HG03060 (cell line): ENCODE measurements around the gene BMPR1A.

Source experiments
- ATAC-seq: cut with Tn5 transposase; IDR thresholded peaks from one replicate; pipeline ENCODE4 v1.9.1; 2021; ENCODE audit warnings: low read depth, moderate number of reproducible peaks; ENCODE audit not compliant: unreplicated experiment

BMPR1A gene

DNA sequence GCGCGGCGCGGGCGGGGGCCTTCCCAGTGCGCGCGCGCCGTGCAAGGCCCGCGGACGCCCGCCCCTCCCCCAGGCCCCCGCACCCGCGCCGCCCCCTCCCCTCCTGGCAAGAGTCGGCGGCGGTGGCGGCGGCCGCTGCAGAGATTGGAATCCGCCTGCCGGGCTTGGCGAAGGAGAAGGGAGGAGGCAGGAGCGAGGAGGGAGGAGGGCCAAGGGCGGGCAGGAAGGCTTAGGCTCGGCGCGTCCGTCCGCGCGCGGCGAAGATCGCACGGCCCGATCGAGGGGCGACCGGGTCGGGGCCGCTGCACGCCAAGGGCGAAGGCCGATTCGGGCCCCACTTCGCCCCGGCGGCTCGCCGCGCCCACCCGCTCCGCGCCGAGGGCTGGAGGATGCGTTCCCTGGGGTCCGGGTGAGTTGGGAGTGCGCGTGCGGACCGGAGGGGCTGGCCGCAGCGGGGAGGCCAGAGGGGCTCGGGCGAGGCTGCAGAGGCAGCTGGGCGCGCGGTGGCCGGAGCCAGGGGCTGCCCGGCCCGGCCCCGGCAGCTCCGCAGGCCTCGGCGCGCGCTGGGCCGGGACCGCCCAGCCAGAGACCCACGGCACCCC is at the start of gene BMPR1A:
BMPR1A (plus strand) TSS at position 109 of the 602 bp plus-strand sequence. CDS start 119,400 bp downstream, outside the sequence.
- ATAC-seq, result peak; percentile 13

DNA sequence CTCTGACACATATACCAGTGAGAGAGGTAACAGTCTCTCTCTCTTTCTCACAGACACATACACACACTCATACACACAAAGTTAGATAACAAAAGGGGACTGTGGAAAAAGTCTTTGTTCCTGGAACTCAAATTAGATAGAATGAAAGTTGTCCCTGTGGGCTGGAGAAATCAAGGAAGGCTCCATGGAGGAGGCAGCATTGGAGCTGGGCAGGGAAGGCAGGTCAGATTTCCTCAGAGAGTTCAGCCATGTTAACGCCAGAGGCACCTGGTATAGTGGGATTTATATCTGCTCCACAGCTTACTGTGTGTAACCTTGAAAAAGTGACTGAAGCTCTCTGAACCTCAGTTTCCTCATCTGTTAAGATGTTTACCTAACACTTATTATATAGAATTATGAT is 49.4 kb upstream of the BMPR1A start:
- ATAC-seq, result no peak

DNA sequence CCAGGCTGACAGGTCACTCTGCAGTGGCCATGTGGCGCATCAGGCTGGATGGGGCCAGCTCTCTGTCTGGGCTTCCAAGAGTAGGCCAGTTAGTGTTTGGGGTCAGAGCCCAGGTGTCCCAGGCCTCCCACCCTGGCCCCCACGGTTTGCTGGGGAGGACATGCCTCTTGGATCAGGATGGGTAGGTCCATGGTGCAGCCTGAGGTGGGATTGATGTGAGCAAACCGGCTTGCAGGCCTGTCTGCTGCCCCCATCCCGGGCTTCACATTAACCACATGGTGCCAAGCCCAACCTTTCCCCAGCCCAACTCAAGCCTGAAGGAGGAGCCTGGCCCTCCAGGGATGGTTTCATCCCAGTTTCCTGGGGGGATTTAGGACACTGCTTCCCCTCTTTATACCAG is 48.9 kb upstream of the BMPR1A start:
- no peak for ATAC-seq

DNA sequence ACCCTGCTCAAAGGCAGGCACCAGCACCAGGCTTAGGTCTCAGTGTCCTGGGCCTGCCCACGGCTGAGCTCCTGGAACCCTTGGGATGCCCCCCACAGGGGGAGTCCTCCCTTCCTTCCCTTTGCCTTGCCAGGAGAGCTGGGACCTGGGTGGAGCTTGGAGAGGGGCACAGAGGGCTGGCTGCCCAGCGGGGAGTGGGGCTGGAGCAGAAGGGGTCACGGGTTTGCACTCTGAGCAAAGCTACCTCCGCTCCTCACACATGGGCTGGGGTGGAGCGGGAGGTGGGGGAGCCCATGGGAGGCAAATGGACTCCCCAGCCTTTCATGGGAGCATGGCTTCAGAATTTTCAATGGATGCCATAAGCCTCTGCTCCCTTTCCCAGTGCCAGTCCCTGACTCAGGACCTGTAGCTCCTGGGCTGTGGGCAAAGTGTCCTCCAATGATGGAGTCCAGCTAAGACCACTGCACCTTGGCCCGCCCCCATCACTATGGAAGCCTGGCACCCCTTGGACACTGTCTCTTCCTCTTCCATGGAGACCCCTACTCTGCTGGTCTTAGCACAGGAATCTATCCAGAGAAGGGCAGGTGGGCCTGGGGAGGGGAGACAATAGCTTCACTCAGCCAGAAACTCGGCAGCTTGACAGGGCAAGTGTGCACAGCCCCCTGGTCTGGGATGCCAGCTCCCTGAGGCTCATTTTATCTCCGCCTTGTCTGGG is 48.2 kb upstream of the BMPR1A start:
- no peak for ATAC-seq

DNA sequence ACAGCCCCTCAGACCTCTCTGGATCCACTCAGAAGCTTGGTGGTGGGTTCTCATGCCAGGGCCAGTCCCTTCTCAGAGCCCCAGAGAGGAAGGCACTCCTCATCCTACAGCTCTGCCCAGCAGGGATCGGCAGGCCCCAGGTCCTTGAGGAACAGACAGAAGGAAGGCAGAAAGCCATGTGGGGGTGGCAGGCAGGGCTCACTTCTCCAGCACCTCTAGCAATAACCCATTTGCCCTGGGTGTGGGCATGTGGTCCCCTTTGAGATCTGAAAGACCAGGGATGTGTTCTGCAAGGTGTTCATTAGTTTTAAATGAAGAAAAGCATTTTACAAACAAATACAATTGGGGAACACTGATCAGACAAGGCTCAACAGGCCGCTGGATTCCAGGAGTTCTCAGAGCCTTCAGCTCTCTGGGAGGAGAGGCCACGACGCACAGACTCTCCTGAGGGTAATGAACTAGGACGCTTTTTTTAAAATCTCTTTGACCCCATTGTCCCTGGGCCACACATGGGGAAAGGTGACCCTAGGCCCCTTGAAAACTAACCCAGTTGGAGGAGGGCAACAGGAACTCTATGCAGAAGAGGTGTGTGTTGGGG is 47.5 kb upstream of the BMPR1A start:
- no peak for ATAC-seq

DNA sequence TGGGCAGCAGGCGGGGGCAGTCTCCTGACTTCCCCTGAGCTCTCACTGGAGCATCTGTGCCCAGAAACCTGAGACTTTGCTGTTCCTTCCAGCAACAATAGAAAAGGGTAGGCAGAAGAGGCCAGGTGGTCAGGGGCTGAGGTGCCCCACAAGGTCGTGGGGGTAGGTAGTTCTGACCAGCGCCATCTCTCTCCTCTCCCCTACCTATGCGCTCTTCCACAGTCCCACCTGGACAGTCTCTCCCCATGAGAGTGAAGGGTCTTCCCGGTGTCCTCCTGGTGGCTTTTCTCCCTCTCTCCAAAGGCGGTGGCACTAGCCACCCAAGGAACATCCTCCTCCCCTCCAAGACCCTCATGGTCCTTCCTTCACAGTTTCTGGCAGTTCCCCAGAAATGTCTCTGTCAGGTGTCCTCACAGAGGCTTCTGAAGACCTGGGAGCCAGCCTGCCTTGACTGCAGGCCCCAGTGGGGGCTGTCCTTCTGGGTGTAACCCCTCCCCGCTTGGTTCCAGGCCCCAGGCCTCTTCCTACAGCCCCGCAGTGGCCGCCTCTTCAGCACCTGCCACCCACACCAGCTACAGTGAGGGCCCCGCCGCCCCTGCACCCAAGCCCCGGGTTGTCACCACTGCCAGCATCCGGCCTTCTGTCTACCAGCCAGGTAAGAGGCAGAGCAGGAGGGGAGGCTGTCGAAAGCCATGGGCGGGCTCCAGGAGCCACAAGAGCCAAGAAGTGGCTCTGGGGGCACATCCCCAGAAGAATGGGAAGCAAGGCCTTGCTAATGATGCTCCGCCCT is 46.8 kb upstream of the BMPR1A start:
- no peak for ATAC-seq

DNA sequence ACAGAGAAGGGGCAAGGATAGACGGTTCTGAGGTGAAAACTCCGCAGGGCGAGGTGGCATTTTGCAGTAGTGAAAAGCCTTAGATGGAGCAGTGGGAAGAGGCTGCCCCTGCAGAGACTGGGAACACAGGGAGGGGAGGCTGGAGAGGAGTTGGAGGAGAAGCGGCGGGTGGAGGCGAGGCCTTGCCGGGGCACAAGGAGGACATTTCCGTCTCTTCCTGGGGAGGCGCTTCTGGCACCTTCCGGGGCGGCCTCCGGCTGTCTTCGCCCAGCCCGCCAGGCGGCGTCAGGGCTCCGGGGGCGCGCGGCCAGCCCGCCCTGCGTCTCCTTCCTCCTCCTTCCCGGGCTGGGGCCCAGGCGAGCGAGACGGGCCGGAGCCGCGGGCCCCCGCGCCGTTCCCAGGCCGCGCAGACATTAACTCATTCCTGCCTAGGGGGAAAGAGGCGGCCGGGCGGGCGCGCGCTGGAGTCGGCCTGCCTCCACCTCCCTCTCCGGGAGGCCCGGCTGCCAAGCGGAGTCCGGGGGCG is 45.4 kb upstream of the BMPR1A start:
- ATAC-seq, result no peak

DNA sequence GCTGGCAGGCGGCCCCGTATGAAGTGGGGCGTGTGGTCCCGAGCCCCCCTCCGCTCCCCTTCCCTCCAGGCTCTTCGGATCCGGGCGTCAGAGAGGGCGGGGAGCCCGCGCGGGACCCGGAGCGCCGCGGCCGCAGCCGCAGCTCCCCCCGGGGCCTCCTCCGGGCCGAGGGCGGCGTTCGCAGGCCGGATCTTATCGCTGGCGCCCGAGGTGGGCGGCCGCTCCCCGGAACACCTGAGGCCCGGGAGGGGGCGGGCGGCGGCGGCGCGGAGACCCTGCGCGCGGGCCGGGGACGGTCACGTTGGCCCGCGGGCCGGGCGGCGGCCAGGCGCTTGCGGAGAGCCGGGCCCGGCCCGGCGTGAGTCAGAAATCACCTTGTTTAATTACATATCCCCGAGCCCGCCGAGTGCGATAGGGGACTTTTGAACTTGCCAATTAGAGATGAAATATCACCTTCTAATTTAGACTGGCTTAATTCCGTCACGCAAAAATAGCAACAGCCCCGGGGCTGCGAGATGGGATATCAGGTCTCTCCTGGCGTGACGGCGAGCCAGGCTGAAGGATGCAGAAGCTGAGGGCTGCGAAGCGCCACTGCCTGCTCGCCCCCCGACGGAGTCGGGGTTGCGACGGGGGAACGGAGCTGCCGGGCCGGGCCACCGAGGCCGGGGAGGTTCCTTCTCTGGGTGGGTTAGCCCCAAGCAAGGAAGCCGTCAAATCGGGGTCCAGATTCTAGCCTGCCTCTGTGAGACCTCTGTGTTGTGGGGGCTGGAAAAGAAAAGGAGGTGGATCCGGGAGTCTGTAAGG is 44.7 kb upstream of the BMPR1A start:
- ATAC-seq, result no peak

DNA sequence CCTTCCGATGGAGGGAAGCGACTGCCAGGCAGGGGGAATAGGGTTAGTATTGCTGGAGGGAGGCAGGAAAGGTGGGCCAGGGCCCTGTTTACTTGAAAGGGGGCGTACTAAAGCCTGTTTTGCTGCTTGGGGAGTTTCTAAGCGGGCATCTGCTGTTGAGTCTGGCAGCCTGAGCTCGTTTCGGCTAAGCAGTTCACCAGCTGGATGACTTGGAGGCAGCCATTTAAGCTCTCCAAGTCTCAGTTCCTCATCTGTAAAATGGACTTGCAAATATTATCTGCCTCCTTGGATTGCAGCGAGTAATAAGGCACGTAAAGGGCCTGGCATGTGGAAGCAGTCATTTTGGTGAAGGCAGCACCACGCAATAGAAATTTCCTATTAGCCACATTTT is 44.1 kb upstream of the BMPR1A start:
- ATAC-seq, result no peak

DNA sequence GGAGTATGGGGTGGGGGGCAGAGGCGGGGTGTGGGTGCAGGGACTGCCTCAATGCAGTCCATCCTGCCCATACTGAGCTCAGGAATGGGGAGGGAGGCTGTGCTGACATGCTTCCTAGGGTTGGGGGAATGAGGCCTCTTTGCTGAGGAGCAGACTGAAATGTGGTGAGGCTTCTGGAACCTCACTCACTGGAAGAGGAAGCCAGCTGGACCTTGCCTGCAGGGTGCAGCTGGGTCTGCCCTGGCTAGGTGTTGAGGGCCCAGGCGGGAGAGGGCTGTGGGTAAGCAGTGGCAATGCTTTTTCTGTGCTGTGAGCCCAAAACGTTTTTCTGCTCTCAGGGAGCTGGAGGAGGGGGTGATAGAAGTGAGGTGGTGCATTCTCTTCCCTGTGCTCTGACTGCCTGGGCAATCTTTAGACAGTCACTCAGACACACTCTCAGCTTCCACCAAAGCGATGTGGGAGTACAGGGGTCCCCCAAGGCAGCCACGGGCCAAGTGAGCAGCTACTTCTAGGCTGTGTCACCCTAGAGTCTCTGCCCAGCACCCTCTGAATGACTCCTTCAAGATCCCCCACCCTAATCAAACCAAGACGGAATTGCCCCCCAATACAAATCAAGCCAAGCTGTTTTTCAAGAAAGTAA is 41.1 kb upstream of the BMPR1A start:
- no peak for ATAC-seq

DNA sequence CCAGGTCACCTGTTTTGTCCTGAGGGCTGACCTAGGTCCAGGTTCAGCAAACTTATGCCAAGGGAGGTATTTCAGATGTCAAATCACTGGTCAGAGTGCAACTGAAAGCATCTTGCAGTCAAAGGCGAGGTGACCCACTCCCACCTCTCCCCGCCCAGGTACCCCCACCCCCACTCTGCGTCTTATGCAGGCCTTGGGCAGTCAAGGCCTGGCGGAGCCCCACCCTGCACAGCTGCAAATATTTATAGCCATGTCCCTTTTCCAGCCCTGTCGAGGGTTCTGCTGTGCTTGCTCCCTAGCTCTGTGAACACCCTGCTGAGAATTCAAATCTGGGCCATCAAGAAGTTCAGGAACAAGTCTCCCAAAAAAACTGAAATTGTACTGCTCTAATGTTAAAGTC is 40.6 kb upstream of the BMPR1A start:
- ATAC-seq, result no peak

DNA sequence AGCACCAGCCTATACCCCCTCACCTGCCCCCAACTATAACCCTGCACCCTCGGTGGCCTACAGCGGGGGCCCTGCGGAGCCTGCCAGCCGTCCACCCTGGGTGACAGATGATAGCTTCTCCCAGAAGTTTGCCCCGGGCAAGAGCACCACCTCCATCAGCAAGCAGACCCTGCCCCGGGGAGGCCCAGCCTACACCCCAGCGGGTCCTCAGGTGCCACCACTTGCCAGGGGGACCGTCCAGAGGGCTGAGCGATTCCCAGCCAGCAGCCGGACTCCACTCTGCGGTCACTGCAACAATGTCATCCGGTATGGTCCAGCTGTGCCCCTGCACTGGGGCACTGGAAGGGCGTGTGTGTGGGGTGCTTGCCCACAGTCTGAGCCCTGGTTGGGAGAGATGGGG is 40.0 kb upstream of the BMPR1A start:
- ATAC-seq, result no peak

DNA sequence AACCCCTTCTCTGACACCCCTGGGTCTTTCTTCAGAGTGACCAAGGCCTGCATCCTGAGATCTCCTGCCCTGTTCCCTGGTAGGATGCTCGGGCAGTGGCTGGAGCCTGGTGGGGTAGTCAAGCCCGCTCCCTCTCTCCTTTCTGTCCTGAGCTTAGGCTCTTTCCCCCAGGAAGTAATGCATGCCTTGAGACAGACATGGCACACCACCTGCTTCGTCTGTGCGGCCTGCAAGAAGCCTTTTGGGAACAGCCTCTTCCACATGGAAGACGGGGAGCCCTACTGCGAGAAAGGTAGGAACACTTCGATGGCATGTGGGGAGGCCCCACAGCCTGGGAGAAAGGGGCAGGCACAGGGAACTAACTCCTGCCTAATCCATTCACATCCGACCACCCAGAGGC is 37.9 kb upstream of the BMPR1A start:
- no peak for ATAC-seq

DNA sequence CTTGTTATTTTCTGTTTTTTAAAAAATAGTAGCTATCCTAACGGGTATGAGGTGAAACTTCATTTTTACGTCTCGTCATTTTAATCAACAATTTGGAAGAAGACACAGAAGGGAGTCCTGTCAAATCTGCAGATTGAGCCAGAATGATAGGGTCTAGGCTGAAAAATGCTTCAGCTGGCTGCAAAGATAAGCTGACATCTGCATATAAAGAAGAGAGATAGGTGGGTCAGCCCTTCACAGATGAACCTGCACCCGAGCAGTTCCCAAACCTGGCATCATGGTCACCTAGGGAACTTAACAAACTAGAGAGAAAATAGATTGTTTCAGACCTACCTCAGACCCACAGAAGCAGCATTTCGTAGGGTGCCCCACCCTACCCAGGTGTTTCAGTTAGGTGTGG is 35.2 kb upstream of the BMPR1A start:
- ATAC-seq, result no peak

DNA sequence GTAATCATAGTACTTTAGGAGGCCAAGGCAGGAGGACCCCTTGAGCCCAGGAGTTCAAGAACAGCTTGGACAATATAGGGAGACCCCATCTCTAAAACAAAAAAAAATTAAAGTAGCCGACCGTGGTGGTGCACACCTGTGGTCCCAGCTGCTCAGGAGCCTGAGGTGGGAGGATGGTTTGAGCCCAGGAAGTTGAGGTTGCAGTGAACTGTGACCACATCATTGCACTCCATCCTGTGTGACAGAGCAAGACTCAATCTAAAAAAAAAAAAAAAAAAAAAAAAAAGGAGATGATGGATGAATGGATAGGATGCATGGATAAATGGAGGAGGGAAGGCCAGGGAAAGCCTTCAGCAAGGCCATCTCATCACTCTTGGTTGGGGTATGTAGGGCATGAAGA is 33.4 kb upstream of the BMPR1A start:
- ATAC-seq, result no peak

DNA sequence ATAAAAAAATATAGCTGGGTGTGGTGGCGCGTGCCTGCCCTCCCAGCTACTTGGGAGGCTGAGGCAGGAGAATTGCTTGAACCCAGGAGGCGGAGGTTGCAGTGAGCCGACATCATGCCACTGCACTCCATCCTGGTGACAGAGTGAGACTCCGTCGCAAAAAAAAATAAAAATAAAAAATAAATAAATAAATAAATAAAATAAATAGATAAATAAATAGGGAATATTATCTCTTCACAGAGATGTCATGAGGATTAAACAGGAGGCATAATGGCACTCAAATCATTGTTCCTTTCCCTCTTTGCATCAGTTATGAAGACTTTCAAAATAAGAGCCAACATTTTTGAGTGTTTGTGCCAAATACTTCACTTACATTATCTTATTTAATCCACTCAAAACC is 32.0 kb upstream of the BMPR1A start:
- ATAC-seq, result no peak

DNA sequence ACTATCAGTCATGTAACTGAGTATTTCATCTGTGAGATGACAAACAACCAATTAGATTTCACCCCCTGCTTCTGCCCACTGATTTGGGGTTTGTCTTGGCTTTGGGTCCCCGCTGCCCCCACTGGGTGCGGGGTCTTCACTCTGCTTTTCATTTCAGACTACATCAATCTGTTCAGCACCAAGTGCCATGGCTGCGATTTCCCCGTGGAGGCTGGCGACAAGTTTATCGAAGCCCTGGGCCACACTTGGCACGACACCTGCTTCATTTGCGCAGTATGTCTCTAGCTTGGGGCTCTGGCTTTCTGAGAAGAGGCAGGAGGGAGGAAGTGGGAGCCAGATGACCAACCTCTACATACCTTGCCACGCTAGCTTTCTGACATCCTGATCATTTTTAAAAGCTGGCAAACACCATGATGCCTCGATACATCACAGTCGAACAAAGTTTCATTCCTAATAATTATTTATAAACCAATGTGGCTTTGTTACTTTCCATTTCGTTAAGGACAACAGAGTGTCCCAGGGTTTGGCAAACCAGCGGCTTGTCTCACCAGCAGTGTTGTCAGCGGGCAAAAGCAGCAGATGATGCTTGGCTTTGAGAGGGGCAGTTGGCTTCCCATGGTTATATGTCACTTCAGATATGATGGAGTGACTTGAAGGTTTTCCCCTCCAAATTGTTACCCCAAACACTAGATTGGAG is 30.3 kb upstream of the BMPR1A start:
- no peak for ATAC-seq

DNA sequence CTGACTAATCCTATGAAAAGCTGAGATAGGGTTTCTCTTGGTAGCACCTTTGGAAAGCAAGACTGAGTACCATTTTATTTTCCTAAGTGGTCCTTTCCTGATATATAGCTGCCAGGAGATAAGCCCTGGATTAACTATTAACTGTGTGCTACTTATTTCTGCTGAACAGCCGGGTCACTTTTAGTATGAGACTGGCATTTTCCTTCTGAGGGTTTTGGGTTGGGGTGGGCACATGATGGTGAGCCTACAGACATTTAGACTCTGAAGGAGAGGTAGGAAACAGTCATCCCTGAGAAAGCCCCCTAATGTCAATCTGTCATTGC is 29.8 kb upstream of the BMPR1A start:
- no peak for ATAC-seq

DNA sequence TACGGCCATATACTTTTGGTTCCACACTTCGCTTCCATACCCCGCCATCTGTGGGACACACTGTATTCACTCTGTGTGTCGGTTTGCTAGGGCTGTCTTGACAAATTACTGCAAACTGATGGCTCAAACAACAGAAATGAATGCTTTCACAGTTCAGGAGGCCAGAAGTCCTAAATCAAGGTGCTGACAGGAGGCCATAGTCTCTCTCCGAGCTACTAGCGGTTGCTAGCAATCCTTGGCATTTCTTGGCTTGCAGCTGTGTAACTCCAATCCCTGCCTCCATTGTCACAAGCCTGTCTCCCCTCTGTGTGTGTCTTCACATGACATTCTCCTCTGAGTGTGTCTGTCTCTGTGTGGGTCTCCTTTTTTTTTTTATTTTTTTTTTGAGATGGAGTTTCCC is 28.9 kb upstream of the BMPR1A start:
- ATAC-seq, result no peak
